Omental fat pad (tissue), 4 donors: ENCODE results near the gene ACAP1. TPM values are rescaled to one million over a fixed set of nuclear protein-coding genes. Genes with fewer than 3 reads are reported as not detected.

Experiments used
- ATAC-seq: fragments of 150-250 bp; one replicate; pipeline ENCODE4 v1.9.1; 2016; ENCODE audit warnings: mild to moderate bottlenecking, moderate library complexity; ENCODE audit not compliant: low FRiP score
- DNase-seq: peaks from one replicate; pipeline ENCODE4 v3.0.0-alpha.2; 2019; ENCODE audit warnings: low spot score
- total RNA-seq, 4 donors: library from RNA; depleted of rRNA; stranded (reverse); fragments of >200 nt; gene quantifications; one replicate each; pipeline ENCODE4 v1.1.0, GENCODE V29; 2016
- TF ChIP-seq, protein P1 (sequence below), 3 donors: fragments of 450-650 bp; IDR thresholded peaks; one replicate each; pipeline ENCODE4 v1.5.1; 2016 to 2017; ENCODE audit warnings: antibody characterized with exemption in 3 of 3, mild to moderate bottlenecking in 3 of 3, moderate library complexity in 2 of 3

ACAP1 gene
- total RNA-seq, 4 donors from 2014 or later: 3.3 to 13.1 (median 8.1) TPM

DNA sequence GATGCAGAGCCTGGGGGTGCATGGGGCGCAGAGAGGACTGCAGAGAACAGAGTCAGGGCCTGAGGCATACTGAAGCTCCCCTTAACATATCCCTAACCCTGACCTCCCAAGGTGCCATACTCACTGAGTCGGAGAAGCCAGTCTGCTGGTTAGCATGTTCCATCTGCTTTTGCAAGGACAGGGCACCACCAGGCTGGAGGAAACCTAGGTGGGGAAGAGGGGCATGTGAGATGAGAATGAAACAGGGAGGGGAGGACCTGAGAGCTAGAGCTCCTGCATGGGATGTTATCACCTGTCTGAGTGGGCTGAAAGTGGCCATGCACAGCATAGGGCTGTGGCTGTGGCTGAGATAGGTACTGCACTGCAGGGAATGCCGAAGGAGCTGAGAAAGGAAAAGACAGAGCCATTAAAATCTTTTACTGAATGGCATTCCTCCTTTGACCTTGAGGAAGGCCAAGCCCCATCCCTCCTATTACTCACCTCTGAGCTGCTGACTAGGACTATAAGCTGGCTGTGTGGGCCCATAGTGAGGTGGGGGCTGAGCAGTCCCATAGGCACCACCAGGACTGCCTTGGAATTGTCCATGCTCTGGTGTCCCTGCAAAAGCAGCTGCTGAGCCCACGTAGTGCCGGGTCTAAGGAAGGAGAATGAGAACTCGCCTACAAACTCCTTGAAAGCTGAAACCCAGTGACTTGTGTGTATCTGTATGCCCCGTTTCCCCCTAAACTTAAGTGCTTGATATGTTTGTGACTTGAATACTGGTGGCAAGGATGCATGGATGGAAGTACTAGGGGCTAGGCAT is 23.0 kb upstream of the ACAP1 start:
- ATAC-seq (no peak), DNase-seq (no peak)
- TF ChIP-seq, protein P1, sequence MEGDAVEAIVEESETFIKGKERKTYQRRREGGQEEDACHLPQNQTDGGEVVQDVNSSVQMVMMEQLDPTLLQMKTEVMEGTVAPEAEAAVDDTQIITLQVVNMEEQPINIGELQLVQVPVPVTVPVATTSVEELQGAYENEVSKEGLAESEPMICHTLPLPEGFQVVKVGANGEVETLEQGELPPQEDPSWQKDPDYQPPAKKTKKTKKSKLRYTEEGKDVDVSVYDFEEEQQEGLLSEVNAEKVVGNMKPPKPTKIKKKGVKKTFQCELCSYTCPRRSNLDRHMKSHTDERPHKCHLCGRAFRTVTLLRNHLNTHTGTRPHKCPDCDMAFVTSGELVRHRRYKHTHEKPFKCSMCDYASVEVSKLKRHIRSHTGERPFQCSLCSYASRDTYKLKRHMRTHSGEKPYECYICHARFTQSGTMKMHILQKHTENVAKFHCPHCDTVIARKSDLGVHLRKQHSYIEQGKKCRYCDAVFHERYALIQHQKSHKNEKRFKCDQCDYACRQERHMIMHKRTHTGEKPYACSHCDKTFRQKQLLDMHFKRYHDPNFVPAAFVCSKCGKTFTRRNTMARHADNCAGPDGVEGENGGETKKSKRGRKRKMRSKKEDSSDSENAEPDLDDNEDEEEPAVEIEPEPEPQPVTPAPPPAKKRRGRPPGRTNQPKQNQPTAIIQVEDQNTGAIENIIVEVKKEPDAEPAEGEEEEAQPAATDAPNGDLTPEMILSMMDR (IDR thresholded peaks at IDR 0.05): no peak

DNA sequence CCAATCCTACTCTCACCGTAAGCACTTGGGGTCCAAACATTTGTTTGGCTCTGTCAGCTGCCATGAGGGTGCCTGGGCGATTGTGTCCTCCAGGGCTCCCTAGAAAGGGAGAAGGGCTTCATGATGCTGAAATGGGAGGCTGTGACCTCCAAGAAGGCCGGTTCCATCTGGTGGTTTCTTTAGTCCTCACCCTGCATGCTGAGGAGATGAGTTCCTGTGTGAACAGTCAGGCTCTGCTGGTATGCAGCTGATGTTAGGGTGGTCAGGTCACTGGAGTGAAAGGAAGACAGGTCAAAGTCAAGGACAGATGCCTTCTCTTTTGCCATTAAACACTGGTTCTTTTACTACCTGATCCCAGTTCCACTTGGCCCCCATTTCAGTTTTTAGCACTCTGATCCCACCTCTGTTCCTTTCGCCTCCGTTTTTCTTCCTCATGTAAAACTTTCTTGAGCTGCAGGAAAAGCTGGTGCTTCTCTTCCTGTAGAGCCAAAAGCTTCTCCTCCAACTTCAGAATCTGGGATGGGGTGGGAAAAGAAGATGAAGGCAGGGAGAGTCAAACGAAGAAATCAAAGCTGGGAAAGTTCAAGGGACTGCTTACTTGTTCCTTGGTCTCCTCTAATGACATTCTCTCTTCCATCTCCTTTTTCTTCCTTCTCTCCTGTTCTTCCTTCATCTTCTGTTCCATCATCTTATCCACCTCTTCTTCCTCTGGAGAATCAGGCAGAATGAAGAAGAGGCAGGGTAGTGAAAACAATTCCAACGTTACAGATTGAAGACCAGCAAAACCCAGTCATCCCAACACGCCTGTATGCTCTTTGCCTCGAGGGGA is 22.2 kb upstream of the ACAP1 start:
- ATAC-seq (no peak), DNase-seq (no peak)
- TF ChIP-seq, protein P1 (IDR thresholded peaks at IDR 0.05): no peak

DNA sequence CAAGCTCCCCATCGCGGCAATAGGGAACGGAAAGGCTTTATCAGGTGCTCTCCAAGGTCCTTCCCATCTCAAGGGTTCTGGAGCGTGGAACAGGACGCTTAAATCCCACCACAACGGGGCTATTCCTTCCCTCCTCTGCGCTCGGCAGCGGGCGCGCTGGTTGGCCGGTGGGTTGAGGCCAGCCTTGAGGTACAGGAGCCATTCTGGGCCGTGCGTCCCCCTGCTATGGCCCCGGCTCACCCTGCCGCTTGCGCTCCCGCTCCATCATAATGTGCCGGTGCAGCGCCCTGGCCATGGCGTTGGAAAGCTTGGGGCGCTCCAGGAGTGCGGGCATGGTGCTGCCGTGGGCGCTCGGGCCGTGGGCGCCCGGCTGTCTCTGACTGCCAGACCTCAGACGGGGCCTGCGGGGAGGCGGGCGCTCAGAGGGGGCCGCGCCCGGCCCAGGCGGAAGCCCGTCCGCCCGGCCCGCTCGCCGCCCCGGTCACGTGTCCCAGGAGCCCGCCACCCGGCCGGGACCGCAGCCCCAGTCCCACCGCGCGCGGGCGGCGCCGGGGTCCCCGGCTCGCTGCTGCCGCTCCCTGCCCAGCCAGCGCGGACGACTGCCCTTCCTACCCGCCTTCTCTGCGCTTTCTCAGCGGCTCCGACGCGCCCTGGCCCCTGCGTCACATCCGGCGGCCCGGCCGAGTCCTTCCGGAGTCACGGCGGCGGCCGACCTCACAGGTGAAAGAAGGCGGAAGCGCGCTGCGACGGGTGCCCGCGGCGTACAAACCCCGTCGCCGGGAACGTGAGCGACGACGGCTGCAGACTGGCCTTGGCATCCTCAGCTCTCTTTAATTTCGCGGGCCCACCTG is 21.4 kb upstream of the ACAP1 start, which contains the start of gene GPS2:
Gene GPS2, minus strand, starts transcription at position 642 of the 851 bp plus-strand sequence. Its CDS starts 308 bp downstream, at position 334.
- TF ChIP-seq, protein P1 (IDR thresholded peaks at IDR 0.05): no peak
- ATAC-seq (peak; percentile 68), DNase-seq (peak; percentile 82)

DNA sequence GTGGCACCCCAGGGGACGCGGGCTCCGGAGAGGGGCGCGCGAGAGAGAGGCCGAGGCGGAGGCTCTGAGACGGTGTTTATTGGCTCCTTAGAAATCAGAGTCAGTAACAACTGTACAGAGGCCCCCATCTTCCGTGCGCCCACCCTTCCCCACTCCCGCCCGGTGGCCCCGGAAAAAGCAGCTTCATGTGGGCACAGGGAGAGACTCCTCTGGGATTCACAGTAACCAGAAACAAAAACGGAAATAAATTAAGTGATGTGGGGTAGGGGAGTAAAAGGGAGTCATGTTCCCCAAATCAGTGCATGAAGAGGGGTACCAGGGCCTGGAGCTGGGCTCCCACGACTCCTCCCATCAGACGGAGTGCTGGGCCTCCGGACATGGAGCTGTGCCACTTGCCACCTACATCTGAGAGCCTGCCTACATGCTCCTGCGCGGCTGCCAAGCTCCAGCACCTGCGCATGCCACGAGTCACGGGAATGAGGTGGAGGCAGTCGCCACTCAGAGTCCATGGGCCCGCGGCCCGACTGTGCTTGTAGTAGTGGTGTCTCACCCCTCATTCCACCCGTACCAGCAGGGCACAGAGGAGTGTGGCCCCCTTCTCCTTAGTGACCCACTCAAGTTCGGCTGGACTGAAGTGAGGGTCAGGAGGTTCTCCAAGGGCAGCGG is 20.6 kb upstream of the ACAP1 start:
- no peak for ATAC-seq
- no peak for DNase-seq
- TF ChIP-seq, protein P1 (IDR thresholded peaks at IDR 0.05): no peak

DNA sequence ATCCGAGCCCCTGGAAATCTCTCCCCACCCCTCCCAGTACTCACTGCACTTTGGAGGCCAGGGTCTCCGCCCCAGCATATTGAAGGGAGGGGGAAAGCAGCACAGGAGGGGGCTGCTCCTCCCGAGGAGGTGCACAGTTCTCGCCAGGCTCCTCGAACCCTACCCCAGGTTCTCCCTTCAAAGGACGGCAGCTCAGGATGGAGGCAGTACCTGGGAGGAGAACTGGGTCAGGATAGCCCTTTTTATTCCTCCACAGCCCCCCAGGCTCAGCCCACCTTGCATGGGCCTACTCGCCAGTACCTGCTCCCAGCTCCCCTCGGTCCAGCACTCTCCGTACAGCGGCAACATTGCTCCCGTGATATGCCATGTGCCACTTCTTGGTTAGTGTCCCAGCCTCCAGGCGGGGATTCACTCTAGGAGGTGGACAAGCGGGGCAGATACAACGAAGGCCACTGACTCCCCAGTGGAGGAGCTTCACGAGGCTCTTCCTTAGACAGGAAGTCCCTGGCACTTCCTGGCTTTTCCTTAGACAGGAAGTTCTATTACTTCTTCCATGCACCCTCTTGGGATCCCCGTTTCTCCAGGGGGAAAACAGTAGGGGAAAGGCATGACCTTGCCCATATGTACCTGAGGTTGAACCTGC is 19.0 kb upstream of the ACAP1 start:
- no peak for DNase-seq
- ATAC-seq: no peak
- TF ChIP-seq, protein P1 (IDR thresholded peaks at IDR 0.05): no peak
